Renal pelvis (tissue), 4 donors: Measurements from ENCODE around the gene RFX2. TPM values are rescaled to one million over a fixed set of nuclear protein-coding genes. Genes with fewer than 3 reads are reported as not detected.

Experiments used
- DNase-seq: peaks from one replicate; pipeline ENCODE4 v3.0.0-alpha.2; 2013
- polyA plus RNA-seq, 3 donors: library from polyadenylated mRNA; unstranded; fragments of 120-200 nt; gene quantifications; one replicate each; pipeline ENCODE4 v1.2.1, GENCODE V29; 2013; ENCODE audit not compliant: insufficient read length in 3 of 3

The RFX2 gene
- polyA plus RNA-seq, 3 donors = 7.2 to 11.0 (median 9.7) TPM

DNA sequence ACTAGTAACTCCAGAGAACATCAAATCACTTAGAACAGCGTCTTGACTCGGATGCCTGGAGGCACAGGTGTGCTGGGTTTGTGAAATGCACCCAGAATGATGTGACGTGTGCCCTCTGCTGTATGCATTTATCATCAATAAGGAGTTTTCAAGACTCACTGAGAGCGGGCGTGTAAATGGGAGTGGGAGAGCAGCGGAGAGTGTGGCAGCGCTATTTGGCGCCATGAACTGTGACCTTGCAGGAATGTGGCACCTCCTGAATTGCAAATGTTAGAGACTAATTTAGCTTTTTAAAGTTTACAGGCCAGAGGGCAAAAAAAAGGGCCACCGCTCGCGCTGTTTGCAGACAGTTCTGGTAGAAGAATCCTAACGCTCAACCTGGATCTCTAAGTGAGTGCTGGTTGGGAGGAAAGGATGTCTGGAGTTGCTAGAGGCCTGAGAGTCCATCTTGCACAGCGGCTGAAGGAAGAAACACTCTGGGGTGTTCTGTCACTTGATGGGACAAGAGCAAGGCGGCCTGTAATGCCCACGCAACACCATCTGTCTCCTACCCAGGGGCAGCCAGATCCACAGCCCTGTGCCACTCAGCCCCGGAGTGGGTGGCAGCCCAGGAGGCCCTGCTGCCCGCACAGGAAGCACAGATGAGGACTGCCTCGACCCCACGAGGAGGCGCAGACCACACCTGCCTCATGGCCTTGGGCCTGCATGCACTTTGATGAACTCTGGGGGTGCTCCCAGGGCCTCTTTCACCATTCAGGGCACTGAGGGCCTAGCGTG is 152.0 kb downstream of the RFX2 start:
- no peak for DNase-seq

DNA sequence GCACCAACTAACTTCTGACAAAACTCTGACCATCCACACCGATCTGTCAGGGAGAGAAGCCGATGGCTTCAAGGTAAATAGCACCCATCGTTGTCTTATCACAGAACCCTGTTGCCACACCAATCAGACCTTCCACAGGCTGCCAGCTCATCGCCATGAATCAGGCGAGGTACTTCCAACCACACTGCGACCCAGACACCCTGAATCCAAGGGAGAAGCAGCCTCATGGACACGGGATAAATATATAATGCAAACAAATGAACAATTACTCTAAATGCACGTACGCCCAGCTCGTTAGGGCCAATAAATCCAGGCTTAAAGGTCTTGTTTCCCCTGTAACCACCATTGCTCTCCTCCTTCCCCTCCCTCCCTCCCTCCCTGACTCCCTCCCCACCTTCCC is 153.1 kb downstream of the RFX2 start:
- DNase-seq = no peak

DNA sequence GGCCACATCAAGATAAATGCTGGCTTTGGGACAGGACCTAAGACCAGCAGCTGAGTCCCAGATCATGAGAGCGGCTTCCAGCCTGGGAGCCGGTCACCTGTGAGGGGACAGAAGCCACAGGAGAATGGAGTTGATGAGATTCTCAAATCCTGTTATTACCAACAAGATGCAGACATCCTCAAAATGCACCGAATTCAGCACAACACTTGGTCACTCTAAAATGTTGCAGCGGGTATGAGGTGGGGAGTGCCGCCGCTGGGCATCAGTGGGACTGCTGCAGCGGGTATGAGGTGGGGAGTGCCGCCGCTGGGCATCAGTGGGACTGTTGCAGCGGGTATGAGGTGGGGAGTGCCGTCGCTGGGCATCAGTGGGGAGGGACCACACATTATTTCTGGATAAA is 153.6 kb downstream of the RFX2 start:
- no peak for DNase-seq

DNA sequence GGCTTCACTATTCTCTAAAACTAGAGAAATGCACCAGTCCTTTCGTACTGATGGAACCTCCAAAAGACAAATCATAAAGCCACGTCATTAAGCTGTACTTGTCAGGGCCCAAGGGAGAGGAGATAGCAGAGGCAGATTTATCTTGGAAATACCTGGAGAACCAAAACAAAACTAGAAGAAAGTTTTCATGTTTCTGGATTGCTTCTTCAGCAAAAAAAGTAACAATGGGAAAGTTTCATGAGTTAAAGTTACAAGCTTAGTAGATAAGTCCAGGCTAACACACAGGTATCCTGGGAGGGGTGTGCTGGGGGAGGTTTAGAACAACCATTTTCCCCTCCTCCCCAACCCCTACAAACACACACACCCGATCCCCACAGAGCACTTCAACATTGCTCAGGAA is 154.0 kb downstream of the RFX2 start:
- DNase-seq = no peak

DNA sequence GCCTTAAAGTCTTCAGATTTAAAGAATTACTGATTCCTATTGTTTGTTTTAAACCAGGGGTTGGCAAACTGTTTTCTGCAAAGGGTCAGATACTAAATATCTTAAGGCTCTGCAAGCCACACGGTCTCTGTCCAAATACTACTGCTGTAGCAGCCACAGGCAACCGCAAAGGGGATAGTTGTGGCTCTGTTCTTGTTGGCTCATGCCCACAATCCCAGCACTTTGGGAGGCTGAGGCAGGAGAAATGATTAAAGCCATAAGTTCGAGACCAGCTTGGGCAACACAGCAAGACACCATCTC is 154.7 kb downstream of the RFX2 start:
- no peak for DNase-seq

DNA sequence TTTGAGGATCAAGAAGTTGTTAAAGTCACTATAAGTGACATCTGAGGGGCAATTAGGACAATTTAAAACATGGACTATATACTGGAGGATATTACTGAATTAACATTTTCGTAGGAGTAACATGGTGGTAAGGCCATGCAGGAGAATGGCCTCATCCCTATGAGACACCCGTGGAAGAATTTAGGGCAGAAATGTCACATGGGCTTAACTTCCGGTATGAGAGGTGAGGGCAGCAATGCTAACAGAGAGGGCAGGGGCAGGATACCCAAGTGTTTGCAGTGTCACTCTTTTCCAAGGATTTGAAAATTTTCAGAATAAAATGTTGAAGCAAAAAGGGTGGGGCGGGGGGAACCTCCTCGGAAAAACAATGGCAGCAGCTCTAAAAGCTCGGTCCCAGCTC is 156.0 kb downstream of the RFX2 start:
- no peak for DNase-seq

DNA sequence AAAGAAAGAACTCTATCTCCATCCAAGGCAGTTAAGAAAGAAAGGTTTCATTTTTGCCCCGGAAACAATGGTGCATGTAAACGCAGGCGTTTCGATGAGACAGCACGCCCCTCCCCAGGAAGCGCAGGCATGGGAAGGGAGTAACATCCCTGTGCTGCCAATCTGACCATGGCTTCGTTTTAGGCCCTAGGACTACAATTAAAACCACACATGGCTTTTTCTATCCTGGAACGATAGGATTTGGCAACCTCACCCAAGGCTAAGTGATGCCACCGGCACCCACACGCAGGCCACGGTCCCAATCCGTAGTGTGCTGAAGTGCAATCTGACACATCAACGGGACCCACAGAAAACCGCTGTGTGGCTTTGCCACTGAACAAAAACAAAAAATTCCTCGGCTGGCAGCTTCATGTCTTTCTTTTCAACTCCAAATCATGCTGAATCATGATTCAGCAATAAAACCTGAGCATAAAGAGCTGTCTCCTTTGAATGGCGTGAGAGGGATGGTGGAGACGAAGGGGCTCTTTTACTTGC is 156.6 kb downstream of the RFX2 start:
- DNase-seq = no peak

DNA sequence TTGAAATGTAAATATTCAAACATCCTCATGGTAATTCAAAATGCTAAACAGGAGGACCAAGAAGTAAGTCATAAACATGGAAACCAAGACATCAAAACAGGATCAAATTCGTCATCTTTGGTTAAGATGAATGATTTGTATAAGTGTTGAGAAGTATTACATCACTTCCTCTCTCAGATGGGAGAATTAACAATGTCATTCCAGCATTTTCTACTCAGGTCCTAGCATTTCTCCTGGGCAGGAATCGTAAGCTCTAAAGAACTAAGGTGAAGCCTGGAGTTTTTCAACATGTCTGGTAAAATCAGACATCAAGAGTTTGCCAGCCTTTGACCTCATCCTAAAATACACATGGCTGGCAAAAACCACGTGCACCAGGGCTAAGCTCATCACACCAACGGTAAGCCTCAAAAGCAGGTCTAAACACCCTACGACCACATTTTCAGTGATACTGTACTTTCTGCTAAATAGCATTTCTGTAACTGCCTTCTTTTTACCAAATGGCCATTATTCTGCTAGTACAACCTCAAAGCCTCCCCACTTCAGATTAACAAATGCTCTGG is 157.2 kb downstream of the RFX2 start:
- no peak for DNase-seq

DNA sequence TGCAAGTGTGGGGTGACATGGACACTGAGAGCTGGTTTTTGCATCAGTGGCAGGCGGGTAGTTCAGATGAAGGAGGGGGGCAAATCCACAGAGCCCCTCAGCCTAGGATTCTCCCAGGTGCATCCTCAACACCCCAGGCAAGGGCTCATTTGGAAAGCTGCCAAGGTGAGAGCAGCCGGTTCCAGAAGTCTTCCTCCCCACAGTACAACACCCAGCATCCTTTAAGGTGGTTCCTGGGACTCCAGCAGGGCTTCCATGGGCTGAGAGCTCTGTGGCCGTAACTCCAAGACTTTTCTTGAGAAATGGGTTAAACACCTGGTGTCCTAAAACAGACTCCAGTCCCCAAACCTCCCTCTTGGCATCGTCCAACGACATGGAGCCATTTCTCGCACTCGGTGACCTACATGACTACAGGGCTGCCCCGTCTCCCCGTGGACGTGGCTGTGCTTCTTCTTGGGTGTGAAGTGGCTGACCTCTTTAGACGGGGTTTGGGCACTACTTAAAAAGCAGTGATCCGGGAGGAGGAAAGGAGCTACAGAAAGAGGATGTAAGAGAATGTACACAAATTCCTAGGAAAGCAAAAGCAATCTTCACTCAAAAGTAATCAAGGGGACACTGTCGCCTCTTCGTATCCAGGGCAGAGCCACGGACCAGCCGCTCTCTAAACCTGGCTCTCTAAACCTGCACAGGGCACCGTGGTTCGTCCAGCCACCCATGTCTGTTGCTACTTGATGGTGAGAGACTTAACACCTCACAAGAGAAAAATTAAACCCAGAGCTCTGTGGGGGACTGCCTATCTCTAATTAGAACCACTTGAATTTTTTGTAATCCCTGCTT is 157.9 kb downstream of the RFX2 start:
- DNase-seq = no peak

DNA sequence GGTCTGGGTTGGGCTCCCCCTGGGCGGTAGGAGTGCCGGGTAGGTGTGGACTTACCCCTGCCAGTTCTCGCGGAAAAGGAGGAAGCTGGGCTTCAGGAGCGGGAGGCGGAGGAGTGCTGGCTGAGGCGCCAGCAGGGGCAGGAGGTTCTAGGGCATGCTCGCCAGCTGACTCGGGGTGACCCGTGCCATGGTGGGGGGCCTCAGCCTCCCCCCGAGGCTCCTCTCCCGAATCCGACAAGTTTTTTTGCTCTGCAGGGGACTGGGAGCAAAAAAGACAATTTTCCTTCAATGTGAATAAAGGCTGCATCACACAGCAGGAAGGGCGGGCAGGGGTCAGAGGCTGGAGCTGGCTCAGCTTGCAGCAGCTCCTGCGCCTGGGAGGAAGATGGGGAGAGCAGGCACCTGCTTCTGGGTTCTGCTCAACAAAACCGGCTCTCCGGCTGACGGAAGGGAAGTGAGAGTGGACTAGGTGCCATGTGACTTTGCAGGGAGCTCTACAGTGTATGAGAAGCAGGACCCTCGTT is 158.9 kb downstream of the RFX2 start:
- no peak for DNase-seq

DNA sequence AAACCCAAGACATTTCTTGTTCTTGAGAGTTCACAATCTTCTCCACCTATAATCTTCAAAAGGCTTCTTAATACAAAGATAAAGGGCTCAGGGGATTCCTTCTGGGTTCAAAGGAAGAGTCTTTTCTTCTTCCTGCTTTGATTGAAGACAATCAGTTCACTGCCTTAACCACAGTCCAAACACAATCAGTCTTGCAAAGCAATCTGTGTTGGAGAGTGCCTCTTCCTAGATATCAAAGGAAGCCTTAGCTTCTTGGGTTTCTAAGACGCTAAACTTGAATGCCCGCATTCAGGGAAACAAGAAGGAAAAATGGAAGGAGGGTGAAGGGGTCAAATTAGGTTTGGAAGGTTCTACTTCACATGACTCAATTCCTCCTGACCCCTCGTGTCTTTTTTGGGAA is 159.6 kb downstream of the RFX2 start:
- no peak for DNase-seq

DNA sequence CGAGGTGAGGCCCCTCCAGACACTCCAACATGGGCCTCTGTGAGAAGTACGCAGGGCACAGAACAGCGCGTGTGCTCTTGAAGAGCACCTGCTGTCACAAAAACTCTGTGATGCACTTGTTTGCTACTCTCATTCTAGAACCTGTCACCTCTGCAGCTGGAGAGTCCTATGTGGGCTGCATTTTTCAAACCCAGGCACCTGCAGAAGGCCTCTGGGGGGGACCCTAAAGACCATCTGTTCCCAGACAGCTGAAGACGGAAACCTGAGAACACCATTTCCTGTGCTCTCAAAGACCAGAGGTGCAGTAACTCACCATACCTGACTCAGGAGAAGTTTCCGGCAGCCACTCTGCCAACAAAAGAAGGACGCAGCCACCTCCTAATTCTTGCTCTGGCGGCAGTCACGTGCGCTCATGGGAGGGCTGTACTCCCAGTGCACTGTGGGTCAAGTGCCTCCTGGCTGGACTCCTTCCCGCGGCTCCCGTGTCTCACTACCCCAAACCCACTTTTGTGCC is 160.5 kb downstream of the RFX2 start:
- no peak for DNase-seq

DNA sequence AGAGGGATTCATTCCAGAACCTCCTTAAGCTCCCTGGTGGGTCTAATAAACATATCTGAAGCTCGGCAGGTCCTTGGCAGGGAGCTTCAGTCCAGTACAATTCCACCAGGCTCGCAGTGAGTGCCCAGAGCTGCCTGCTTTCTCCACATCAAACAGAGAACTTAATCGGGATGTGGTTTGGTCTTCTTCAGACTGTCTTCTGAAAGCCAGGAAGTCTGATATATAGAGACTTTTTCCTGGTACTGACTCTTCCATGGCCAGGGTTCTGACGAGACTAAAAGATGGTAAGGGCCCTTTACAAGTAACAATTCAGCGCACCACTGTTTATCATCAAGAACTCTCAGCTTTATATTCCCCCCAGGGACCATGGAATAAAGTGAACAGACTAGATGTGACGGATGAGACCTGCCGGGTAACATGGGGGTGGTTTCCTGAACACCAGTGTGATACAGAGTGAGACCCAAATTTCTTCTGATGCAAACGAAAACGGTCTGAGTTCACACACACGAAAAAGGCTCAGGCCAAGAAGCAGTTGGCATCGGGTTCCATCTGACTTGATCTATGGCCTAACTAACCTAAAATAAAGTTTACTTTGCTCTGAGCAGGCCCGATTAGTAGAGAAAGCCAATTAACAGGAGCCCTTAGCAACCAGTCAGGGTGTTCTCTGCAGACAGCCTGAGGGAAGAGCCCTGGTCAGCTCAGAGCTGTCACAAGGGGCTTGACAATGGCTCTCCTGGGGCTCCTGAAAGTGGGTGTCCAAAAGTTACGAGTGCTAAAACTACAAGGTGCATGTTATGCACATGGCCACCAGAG is 161.3 kb downstream of the RFX2 start:
- no peak for DNase-seq

DNA sequence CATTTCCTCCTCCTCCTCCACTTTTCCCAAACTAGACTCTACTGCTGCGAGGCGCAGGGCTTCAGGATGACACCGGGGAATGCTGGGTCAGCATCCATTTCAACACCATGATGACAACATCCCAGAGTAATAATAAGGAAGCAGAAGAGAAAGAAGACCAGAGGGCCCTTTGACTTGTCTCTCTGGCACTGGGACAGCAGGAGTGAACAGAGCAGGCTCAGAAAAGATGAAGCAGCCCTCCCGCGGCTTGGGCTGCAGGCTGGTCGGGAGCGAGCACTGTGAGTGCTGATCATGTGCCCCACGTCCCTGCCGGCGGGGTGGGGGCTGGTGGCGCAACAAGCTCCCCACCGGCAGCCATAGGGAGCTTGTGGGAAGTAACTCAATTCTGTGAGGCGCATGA is 162.9 kb downstream of the RFX2 start:
- DNase-seq = no peak

DNA sequence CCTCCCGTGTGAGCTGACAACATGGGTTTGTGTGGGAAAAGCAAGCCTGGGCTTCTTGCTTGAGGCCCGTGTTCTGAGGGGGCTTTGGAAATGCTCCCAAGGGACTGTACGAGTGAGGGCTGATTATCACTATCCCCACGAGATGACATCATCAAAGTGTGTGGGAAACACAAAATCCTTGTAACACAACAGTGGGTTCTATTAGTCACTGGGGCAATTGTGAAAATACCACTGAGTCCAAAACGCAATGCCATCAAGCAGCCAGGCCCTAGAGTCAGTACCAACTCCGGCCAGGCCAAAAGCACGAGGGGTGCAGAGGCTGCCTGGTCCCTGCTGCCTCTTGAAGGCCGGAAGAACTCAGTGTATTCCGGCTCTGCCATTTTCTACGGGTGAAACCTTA is 166.7 kb downstream of the RFX2 start:
- no peak for DNase-seq

Other genes with a start within 250 kb of the RFX2 start
- under 1 TPM in 2 of 3 donors, not detected in 1; 0.06 to 0.18 TPM for gene FUT5, start 240.0 kb downstream of the RFX2 start, polyA plus RNA-seq
- 100 to 1,000 TPM; 174 to 222 (median 202) TPM for gene NDUFA11, start 206.7 kb downstream of the RFX2 start, polyA plus RNA-seq
- gene VMAC, start 205.6 kb downstream of the RFX2 start, polyA plus RNA-seq = 10 to 100 TPM in 2 of 3 donors, 1 to 10 TPM in 1; 4.9 to 12.2 (median 10.8) TPM
- gene CAPS, start 196.2 kb downstream of the RFX2 start, polyA plus RNA-seq = 10 to 100 TPM; 38.8 to 51.9 (median 45.3) TPM
- gene RANBP3, start 132.4 kb downstream of the RFX2 start, polyA plus RNA-seq = 10 to 100 TPM; 68.1 to 72.5 (median 68.3) TPM
- 1 to 10 TPM in 2 of 3 donors, under 1 TPM in 1; 0.75 to 2.8 (median 2.3) TPM for gene ACSBG2, start 25.2 kb upstream of the RFX2 start, polyA plus RNA-seq
- 100 to 1,000 TPM; 109 to 129 (median 114) TPM for gene MLLT1, start 169.5 kb upstream of the RFX2 start, polyA plus RNA-seq
- gene ACER1, start 223.1 kb upstream of the RFX2 start, polyA plus RNA-seq = under 1 TPM in 2 of 3 donors, not detected in 1; 0.12 to 0.16 TPM